ENCODE results near the gene CCDC187.

DNA sequence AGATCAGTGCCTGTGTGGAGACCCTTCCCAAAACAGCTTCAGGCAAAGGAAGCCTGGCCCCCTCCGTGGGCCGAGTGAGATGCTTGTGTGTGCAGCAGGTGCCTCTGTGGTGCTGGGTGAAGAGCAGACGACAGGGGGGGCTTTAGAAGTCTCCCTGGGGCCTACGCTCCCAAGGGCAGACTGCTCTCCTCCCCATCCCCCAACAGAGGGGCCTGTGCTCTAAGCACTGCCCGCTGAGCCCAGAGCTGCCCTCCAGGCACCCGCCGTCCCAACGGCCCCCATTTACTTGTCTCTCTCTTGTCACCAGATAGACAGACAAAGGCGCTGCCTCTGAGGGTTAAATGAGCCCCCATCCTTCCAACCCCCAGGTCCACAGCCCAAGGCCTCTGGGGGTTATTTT lies 96.3 kb downstream of the CCDC187 start:
- TF ChIP-seq, protein P1, sequence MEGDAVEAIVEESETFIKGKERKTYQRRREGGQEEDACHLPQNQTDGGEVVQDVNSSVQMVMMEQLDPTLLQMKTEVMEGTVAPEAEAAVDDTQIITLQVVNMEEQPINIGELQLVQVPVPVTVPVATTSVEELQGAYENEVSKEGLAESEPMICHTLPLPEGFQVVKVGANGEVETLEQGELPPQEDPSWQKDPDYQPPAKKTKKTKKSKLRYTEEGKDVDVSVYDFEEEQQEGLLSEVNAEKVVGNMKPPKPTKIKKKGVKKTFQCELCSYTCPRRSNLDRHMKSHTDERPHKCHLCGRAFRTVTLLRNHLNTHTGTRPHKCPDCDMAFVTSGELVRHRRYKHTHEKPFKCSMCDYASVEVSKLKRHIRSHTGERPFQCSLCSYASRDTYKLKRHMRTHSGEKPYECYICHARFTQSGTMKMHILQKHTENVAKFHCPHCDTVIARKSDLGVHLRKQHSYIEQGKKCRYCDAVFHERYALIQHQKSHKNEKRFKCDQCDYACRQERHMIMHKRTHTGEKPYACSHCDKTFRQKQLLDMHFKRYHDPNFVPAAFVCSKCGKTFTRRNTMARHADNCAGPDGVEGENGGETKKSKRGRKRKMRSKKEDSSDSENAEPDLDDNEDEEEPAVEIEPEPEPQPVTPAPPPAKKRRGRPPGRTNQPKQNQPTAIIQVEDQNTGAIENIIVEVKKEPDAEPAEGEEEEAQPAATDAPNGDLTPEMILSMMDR (conservative IDR thresholded peaks at IDR 0.05) = no peak
- no peak for TF ChIP-seq ZFX (IDR thresholded peaks at IDR 0.05)
